HepG2 (cell line): Measurements from ENCODE around the gene ACOXL.
A peak's percentile ranks its signal among the peaks of the same experiment; 100 is the strongest.

Experiments used
- CTCF ChIP-seq: sonication (generic); formaldehyde crosslinking; IDR thresholded peaks from 2 replicates; pipeline ENCODE4 v1.5.0; 2020; ENCODE audit warnings: mild to moderate bottlenecking, missing genetic modification reagents, moderate library complexity
- RFX5 ChIP-seq: IDR thresholded peaks from 2 replicates; pipeline ENCODE4 v1.6.1; 2011; ENCODE audit warnings: low read depth, low read length, improper control_type of control experiment
- SMARCC2 ChIP-seq: fragments of 450-650 bp; IDR thresholded peaks from 2 replicates; pipeline ENCODE4 v1.6.1; 2017; ENCODE audit warnings: antibody characterized with exemption, mild to moderate bottlenecking
- ZFP36L2 ChIP-seq: sonication (generic); formaldehyde crosslinking; IDR thresholded peaks from 2 replicates; pipeline ENCODE4 v1.4.0; 2020; ENCODE audit warnings: missing genetic modification reagents
- ZNF317 ChIP-seq: sonication (generic); formaldehyde crosslinking; IDR thresholded peaks from 2 replicates; pipeline ENCODE4 v1.5.0; 2020; ENCODE audit warnings: mild to moderate bottlenecking, missing genetic modification reagents
- ZNF343 ChIP-seq: sonication (generic); formaldehyde crosslinking; IDR thresholded peaks from 2 replicates; pipeline ENCODE4 v1.4.0; 2020; ENCODE audit warnings: mild to moderate bottlenecking, missing genetic modification reagents

GRCh38 chr2:111120253-111121027 is 388.1 kb downstream of the ACOXL start, which contains the start of gene BCL2L11:
- peak; percentile 94; the same call in 1 of the 2 replicates for TF ChIP-seq ZNF343 (CRISPR knock-in tag)
- TF ChIP-seq ZNF317 (CRISPR knock-in tag) = no peak
- no peak for TF ChIP-seq ZFP36L2 (CRISPR knock-in tag)
- TF ChIP-seq CTCF = peak; percentile 79
- TF ChIP-seq RFX5 = no peak
- TF ChIP-seq SMARCC2 = no peak
